ENCODE data around the gene PPID. TPM values are rescaled to one million over a fixed set of nuclear protein-coding genes. Genes with fewer than 3 reads are reported as not detected.

The PPID gene
- total and polyA plus RNA-seq, 2 of the 4 experiments (the other 2 are of a cell fraction) = 11.8 to 21.1 TPM

- intact Hi-C loops (cut with micrococcal nuclease) = no loop called here
- Histone ChIP-seq H4K20me1 (ENCODE audit: insufficient read depth, low read length) (no peaks in the 10 kb centered on the region), H3K9me1 (ENCODE audit: insufficient read depth, low read length) (no peaks in the 10 kb centered on the region), H3K27ac (ENCODE audit: insufficient read depth, low read length) (no peak overlapping the region), H3K18ac (ENCODE audit: low read depth, low read length) (no peak overlapping the region), H2AK5ac (ENCODE audit: low read depth, low read length) (no peak overlapping the region), H2BK20ac (ENCODE audit: low read depth, low read length) (no peak overlapping the region), H3K4me1 (ENCODE audit: control insufficient read depth, insufficient read depth, low read length) (no peaks in the 10 kb centered on the region), H2BK15ac (ENCODE audit: low read depth, low read length) (no peak overlapping the region), H3K4me3 (ENCODE audit: insufficient read depth, low read depth, low read length) (no peak overlapping the region), H3K27me3 (ENCODE audit: control insufficient read depth, insufficient read depth, low read length) (no peaks in the 10 kb centered on the region), H2BK5ac (ENCODE audit: low read depth, low read length, poor library complexity, severe bottlenecking) (no peak overlapping the region), H4K8ac (ENCODE audit: low read depth in 2 of 2, low read length in 2 of 2) (no peak overlapping the region), H3K4me2 (ENCODE audit: low read depth, low read length) (no peak overlapping the region), H2AK9ac (replicated peaks; ENCODE audit: low read depth, low read length, poor library complexity) (no peak overlapping the region), H3K79me1 (ENCODE audit: low read depth in 1 of 2, low read length in 2 of 2) (peaks cover 10 to 26% of the 10 kb centered on the region in 2 experiments; a peak in 3 of 4 replicates), H3K56ac (ENCODE audit: extremely low read depth, insufficient read depth, low read length) (no peak overlapping the region), H3K14ac (replicated peaks; ENCODE audit: low read depth, low read length) (no peak overlapping the region), H4K91ac (ENCODE audit: insufficient read depth, low read depth, low read length) (no peak overlapping the region), H2BK120ac (ENCODE audit: low read depth, low read length) (no peak overlapping the region), H4K5ac (ENCODE audit: low read depth, low read length) (no peak overlapping the region), H3K9ac (ENCODE audit: low read depth, low read length) (no peak overlapping the region), H3K23ac (ENCODE audit: low read depth, low read length) (no peak overlapping the region), H3K36me3 (ENCODE audit: control insufficient read depth, insufficient read depth, low read length) (no peaks in the 10 kb centered on the region), H3K4ac (ENCODE audit: low read depth, low read length) (no peak overlapping the region), H3K9me3 (ENCODE audit: control insufficient read depth, insufficient read depth, low read length) (no peaks in the 10 kb centered on the region), H2AFZ (replicated peaks; ENCODE audit: low read length, poor library complexity) (no peak overlapping the region)
- dilution Hi-C loops (cut with HindIII; ENCODE audit: low sequenced_read_pairs, unreplicated experiment) = no loop called here
- no CpG with 5 or more reads among the region's 3 CpGs for WGBS, 2 experiments (ENCODE audit: extremely low coverage in 2 of 2, insufficient read length in 1 of 2)
- no peak for DNase-seq
- TSS peak; percentile 45 for BruUV-seq (replicated peaks)
- in situ Hi-C loops (cut with MboI; ENCODE audit: low sequenced_read_pairs) = no loop called here
- ChIA-PET CTCF (no interaction called here), POLR2A (ENCODE audit: unreplicated experiment) (no interaction called here)
- no peak for ATAC-seq (ENCODE audit: low read depth)
- TF ChIP-seq NFE2L2 (IDR thresholded peaks at IDR 0.05; ENCODE audit: low read depth, low read length) = no peak
- no peak for TF ChIP-seq RCOR1 (IDR thresholded peaks at IDR 0.05; ENCODE audit: insufficient replicate concordance, low read length)
- no peak for TF ChIP-seq CHD1 (IDR thresholded peaks at IDR 0.05; ENCODE audit: low read depth, low read length)
- no peak for TF ChIP-seq MAFK (IDR thresholded peaks at IDR 0.05; ENCODE audit: low read depth, low read length)
- TF ChIP-seq MXI1 (IDR thresholded peaks at IDR 0.05; ENCODE audit: borderline replicate concordance, low read depth, low read length) = no peak
- TF ChIP-seq, protein P1, sequence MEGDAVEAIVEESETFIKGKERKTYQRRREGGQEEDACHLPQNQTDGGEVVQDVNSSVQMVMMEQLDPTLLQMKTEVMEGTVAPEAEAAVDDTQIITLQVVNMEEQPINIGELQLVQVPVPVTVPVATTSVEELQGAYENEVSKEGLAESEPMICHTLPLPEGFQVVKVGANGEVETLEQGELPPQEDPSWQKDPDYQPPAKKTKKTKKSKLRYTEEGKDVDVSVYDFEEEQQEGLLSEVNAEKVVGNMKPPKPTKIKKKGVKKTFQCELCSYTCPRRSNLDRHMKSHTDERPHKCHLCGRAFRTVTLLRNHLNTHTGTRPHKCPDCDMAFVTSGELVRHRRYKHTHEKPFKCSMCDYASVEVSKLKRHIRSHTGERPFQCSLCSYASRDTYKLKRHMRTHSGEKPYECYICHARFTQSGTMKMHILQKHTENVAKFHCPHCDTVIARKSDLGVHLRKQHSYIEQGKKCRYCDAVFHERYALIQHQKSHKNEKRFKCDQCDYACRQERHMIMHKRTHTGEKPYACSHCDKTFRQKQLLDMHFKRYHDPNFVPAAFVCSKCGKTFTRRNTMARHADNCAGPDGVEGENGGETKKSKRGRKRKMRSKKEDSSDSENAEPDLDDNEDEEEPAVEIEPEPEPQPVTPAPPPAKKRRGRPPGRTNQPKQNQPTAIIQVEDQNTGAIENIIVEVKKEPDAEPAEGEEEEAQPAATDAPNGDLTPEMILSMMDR (conservative IDR thresholded peaks at IDR 0.05; ENCODE audit: low read depth, low read length) = no peak
- TF ChIP-seq ELK1 (IDR thresholded peaks at IDR 0.05; ENCODE audit: borderline replicate concordance, low read depth, low read length) = no peak
- TF ChIP-seq RFX5 (IDR thresholded peaks at IDR 0.05; ENCODE audit: low read depth, low read length) = no peak
- no peak for TF ChIP-seq MAZ (IDR thresholded peaks at IDR 0.05; ENCODE audit: borderline replicate concordance, low read depth, low read length)
- TF ChIP-seq POLR2A (IDR thresholded peaks at IDR 0.05; ENCODE audit: low read depth, low read length) = no peak
- TF ChIP-seq USF2 (IDR thresholded peaks at IDR 0.05; ENCODE audit: low read depth, low read length) = no peak
- TF ChIP-seq FOS (IDR thresholded peaks at IDR 0.05; ENCODE audit: low read depth, low read length) = no peak
Observed at GRCh38 chr4:158673633-158674032, 49.6 kb downstream of the PPID start.

Data from IMR-90 (cell line).